ENCODE measurements around the gene IQCK.

- TF ChIP-seq, protein P1, sequence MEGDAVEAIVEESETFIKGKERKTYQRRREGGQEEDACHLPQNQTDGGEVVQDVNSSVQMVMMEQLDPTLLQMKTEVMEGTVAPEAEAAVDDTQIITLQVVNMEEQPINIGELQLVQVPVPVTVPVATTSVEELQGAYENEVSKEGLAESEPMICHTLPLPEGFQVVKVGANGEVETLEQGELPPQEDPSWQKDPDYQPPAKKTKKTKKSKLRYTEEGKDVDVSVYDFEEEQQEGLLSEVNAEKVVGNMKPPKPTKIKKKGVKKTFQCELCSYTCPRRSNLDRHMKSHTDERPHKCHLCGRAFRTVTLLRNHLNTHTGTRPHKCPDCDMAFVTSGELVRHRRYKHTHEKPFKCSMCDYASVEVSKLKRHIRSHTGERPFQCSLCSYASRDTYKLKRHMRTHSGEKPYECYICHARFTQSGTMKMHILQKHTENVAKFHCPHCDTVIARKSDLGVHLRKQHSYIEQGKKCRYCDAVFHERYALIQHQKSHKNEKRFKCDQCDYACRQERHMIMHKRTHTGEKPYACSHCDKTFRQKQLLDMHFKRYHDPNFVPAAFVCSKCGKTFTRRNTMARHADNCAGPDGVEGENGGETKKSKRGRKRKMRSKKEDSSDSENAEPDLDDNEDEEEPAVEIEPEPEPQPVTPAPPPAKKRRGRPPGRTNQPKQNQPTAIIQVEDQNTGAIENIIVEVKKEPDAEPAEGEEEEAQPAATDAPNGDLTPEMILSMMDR (IDR thresholded peaks at IDR 0.05), result no peak
- no peak for TF ChIP-seq POLR2A (IDR thresholded peaks at IDR 0.05)
Observed at GRCh38 chr16:19833581-19833980, 115.5 kb downstream of the IQCK start.

Measured in testis (tissue), 2 donors.